ENCODE data around the gene TULP1.
A peak's percentile ranks its signal among the peaks of the same experiment; 100 is the strongest.

The TULP1 gene

GRCh38 chr6:35497571-35498421 lies 14.9 kb downstream of the TULP1 start:
- DNase-seq (ENCODE audit: low read depth in 1 of 2, low spot score in 1 of 2) = peak in 1 of 2 donors; percentile 27

GRCh38 chr6:35496841-35497570 lies 15.7 kb downstream of the TULP1 start, which contains the start of gene TEAD3:
Gene TEAD3, minus strand, starts transcription at chr6:35497079.
- DNase-seq (ENCODE audit: low read depth in 1 of 2, low spot score in 1 of 2) = peak in 1 of 2 donors; percentile 39

- DNase-seq (ENCODE audit: low read depth in 1 of 2, low spot score in 1 of 2) = no peak
These were observed 16.5 kb downstream of the TULP1 start for GRCh38 chr6:35496036-35496840.

GRCh38 chr6:35495258-35496035 lies 17.2 kb downstream of the TULP1 start:
- no peak for DNase-seq (ENCODE audit: low read depth in 1 of 2, low spot score in 1 of 2)

- no peak for DNase-seq (ENCODE audit: low read depth in 1 of 2, low spot score in 1 of 2)
These were observed 18.5 kb downstream of the TULP1 start for GRCh38 chr6:35494161-35494563.

- no peak for DNase-seq (ENCODE audit: low read depth in 1 of 2, low spot score in 1 of 2)
These were observed 19.3 kb downstream of the TULP1 start for GRCh38 chr6:35493307-35493983.

GRCh38 chr6:35492974-35493284 lies 19.8 kb downstream of the TULP1 start:
- no peak for DNase-seq (ENCODE audit: low read depth in 1 of 2, low spot score in 1 of 2)

- DNase-seq (ENCODE audit: low read depth in 1 of 2, low spot score in 1 of 2) = no peak
These were observed 20.3 kb downstream of the TULP1 start for GRCh38 chr6:35492258-35492973.

- no peak for DNase-seq (ENCODE audit: low read depth in 1 of 2, low spot score in 1 of 2)
These were observed 21.0 kb downstream of the TULP1 start for GRCh38 chr6:35491558-35492257.

- DNase-seq (ENCODE audit: low read depth in 1 of 2, low spot score in 1 of 2) = no peak
These were observed 21.7 kb downstream of the TULP1 start for GRCh38 chr6:35490821-35491557.

- DNase-seq (ENCODE audit: low read depth in 1 of 2, low spot score in 1 of 2) = no peak
These were observed 22.5 kb downstream of the TULP1 start for GRCh38 chr6:35489995-35490791.

- no peak for DNase-seq (ENCODE audit: low read depth in 1 of 2, low spot score in 1 of 2)
These were observed 23.6 kb downstream of the TULP1 start for GRCh38 chr6:35489066-35489465.

- no peak for DNase-seq (ENCODE audit: low read depth in 1 of 2, low spot score in 1 of 2)
These were observed 24.2 kb downstream of the TULP1 start for GRCh38 chr6:35488517-35488862.

- no peak for DNase-seq (ENCODE audit: low read depth in 1 of 2, low spot score in 1 of 2)
These were observed 24.8 kb downstream of the TULP1 start for GRCh38 chr6:35487658-35488516.

- no peak for DNase-seq (ENCODE audit: low read depth in 1 of 2, low spot score in 1 of 2)
These were observed 26.4 kb downstream of the TULP1 start for GRCh38 chr6:35486005-35486925.

Data from activated CD4-positive, alpha-beta T cell treated with anti-CD3 and anti-CD28 coated beads, Interleukin-2, amount 50 U/mL, for 24 hours (primary cell).